K562 (cell line): ENCODE data around the gene ACADVL. TPM values are rescaled to one million over a fixed set of nuclear protein-coding genes. Genes with fewer than 3 reads are reported as not detected.

ENCODE experiments used
- BRF2 ChIP-seq: IDR thresholded peaks from 3 replicates; pipeline ENCODE4 v1.6.1; 2011; ENCODE audit warnings: borderline replicate concordance, mild to moderate bottlenecking; ENCODE audit not compliant: insufficient read length, insufficient read depth
- CBX1 ChIP-seq: sonication (generic); IDR thresholded peaks from 2 replicates; pipeline ENCODE4 v1.6.1; 2016; ENCODE audit warnings: antibody characterized with exemption, low read depth, mild to moderate bottlenecking
- DIDO1 ChIP-seq: fragments of 450-650 bp; IDR thresholded peaks from 2 replicates; pipeline ENCODE4 v1.6.1; 2016; ENCODE audit warnings: low read depth, missing biosample characterization, missing genetic modification characterization
- ETS1 ChIP-seq: conservative IDR thresholded peaks from 2 replicates; pipeline ENCODE4 v1.6.1; 2011; ENCODE audit warnings: low read depth, mild to moderate bottlenecking, low read length; ENCODE audit not compliant: control insufficient read depth
- HMG20A ChIP-seq: fragments of 450-650 bp; formaldehyde crosslinking; conservative IDR thresholded peaks from 2 replicates; pipeline ENCODE4 v1.4.0; 2020; ENCODE audit warnings: mild to moderate bottlenecking, mixed read lengths
- KHSRP ChIP-seq: fragments of 450-650 bp; IDR thresholded peaks from 2 replicates; pipeline ENCODE4 v1.6.1; 2017
- KLF10 ChIP-seq: fragments of 250-450 bp; sonication (Bioruptor Pico); IDR thresholded peaks from 2 replicates; pipeline ENCODE4 v1.6.1; 2021; ENCODE audit warnings: matching md5 sums
- MTF1 ChIP-seq: fragments of 250-450 bp; sonication (Bioruptor Pico); IDR thresholded peaks from 2 replicates; pipeline ENCODE4 v1.9.0; 2021; ENCODE audit warnings: moderate library complexity, mild to moderate bottlenecking, inconsistent platforms, borderline replicate concordance
- NBN ChIP-seq: fragments of 450-650 bp; IDR thresholded peaks from 2 replicates; pipeline ENCODE4 v1.6.1; 2016; ENCODE audit warnings: low read depth, mild to moderate bottlenecking
- NFXL1 ChIP-seq: fragments of 450-650 bp; formaldehyde crosslinking; IDR thresholded peaks from 2 replicates; pipeline ENCODE4 v1.4.0; 2021; ENCODE audit warnings: mild to moderate bottlenecking
- POLR2AphosphoS5 ChIP-seq: IDR thresholded peaks from 2 replicates; pipeline ENCODE4 v1.6.1; 2011; ENCODE audit warnings: mild to moderate bottlenecking, low read depth, low read length, moderate library complexity; ENCODE audit not compliant: control insufficient read depth, insufficient read depth
- PTTG1 ChIP-seq: fragments of 450-650 bp; IDR thresholded peaks from 2 replicates; pipeline ENCODE4 v1.6.1; 2016; ENCODE audit warnings: low read depth, mild to moderate bottlenecking, missing genetic modification characterization, missing compliant biosample characterization
- TFE3 ChIP-seq: fragments of 450-650 bp; formaldehyde crosslinking; IDR thresholded peaks from 2 replicates; pipeline ENCODE4 v1.4.0; 2020; ENCODE audit warnings: mild to moderate bottlenecking, mixed read lengths
- ZNF277 ChIP-seq: fragments of 250-450 bp; sonication (Bioruptor Pico); IDR thresholded peaks from 2 replicates; pipeline ENCODE4 v1.8.0; 2022; ENCODE audit warnings: inconsistent platforms, mild to moderate bottlenecking, moderate library complexity, borderline replicate concordance
- polyA plus RNA-seq, 8 experiments: library from polyadenylated mRNA; depleted of rRNA in 4 of 8; stranded (reverse) in 5 of 8; unstranded in 3 of 8; fragments of >200 nt; fragmentation: Nextera tagmentation in 2 of 8; fragmentation: Illumina TruSeq in 1 of 8; extraction: Ambion mirVana in 2 of 8; extraction: Trizol in 1 of 8; gene quantifications; 2 replicates each; pipeline versions ENCODE4 v1.2.1 to v1.2.3, GENCODE V29; 2011 to 2014; ENCODE audit warnings: inconsistent platforms in 1 of 8, missing spikeins in 1 of 8
- total RNA-seq, 7 experiments: library from RNA; depleted of rRNA in 6 of 7; stranded (reverse); fragments of >200 nt in 6 of 7; fragmentation: Illumina TruSeq in 2 of 7; extraction: Trizol in 2 of 7; gene quantifications; 2 replicates each; pipeline versions ENCODE4 v1.2.1 to v1.2.3, GENCODE V29; 2011 to 2021; ENCODE audit warnings: low replicate concordance in 1 of 7
- TF ChIP-seq, protein P1 (sequence below): fragments of 450-650 bp; IDR thresholded peaks from 2 replicates; pipeline ENCODE4 v1.6.1; 2016; ENCODE audit warnings: missing biosample characterization, missing genetic modification characterization
- TF ChIP-seq, protein P2 (sequence below): fragments of 450-650 bp; IDR thresholded peaks from 2 replicates; pipeline ENCODE4 v1.7.1; 2018; ENCODE audit warnings: mild to moderate bottlenecking, low read depth; ENCODE audit not compliant: partially characterized antibody

Gene ACADVL
- total and polyA plus RNA-seq, 9 of the 15 experiments (the other 6 are each of a cell fraction or from before 2014, with no cell fraction given): 25.5 to 449 (median 214) TPM

GRCh38 chr17:7219812-7220592, at the start of gene ACADVL, which contains the start of gene DLG4 (continued):
- TF ChIP-seq BRF2: no peak
- no peak for TF ChIP-seq HMG20A (CRISPR knock-in tag)
- no peak for TF ChIP-seq PTTG1
- no peak for TF ChIP-seq ZNF277 (CRISPR knock-in tag)
- peak; percentile 58; the same call in 1 of the 2 replicates for TF ChIP-seq POLR2AphosphoS5
- no peak for TF ChIP-seq NBN
- TF ChIP-seq ETS1: peak; percentile 95
- no peak for TF ChIP-seq MTF1 (CRISPR knock-in tag)
- TF ChIP-seq, protein P1, sequence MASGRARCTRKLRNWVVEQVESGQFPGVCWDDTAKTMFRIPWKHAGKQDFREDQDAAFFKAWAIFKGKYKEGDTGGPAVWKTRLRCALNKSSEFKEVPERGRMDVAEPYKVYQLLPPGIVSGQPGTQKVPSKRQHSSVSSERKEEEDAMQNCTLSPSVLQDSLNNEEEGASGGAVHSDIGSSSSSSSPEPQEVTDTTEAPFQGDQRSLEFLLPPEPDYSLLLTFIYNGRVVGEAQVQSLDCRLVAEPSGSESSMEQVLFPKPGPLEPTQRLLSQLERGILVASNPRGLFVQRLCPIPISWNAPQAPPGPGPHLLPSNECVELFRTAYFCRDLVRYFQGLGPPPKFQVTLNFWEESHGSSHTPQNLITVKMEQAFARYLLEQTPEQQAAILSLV: no peak
- TF ChIP-seq TFE3 (CRISPR knock-in tag): no peak
- TF ChIP-seq NFXL1 (CRISPR knock-in tag): peak; percentile 63; the same call in 1 of the 2 replicates
- TF ChIP-seq KHSRP: no peak
- TF ChIP-seq, protein P2, sequence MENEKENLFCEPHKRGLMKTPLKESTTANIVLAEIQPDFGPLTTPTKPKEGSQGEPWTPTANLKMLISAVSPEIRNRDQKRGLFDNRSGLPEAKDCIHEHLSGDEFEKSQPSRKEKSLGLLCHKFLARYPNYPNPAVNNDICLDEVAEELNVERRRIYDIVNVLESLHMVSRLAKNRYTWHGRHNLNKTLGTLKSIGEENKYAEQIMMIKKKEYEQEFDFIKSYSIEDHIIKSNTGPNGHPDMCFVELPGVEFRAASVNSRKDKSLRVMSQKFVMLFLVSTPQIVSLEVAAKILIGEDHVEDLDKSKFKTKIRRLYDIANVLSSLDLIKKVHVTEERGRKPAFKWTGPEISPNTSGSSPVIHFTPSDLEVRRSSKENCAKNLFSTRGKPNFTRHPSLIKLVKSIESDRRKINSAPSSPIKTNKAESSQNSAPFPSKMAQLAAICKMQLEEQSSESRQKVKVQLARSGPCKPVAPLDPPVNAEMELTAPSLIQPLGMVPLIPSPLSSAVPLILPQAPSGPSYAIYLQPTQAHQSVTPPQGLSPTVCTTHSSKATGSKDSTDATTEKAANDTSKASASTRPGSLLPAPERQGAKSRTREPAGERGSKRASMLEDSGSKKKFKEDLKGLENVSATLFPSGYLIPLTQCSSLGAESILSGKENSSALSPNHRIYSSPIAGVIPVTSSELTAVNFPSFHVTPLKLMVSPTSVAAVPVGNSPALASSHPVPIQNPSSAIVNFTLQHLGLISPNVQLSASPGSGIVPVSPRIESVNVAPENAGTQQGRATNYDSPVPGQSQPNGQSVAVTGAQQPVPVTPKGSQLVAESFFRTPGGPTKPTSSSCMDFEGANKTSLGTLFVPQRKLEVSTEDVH: no peak
- TF ChIP-seq DIDO1 (tag): no peak
- TF ChIP-seq CBX1: no peak
- no peak for TF ChIP-seq KLF10 (CRISPR knock-in tag)
